K562 (cell line): ENCODE measurements around the gene PYGM. TPM values are rescaled to one million over a fixed set of nuclear protein-coding genes. Genes with fewer than 3 reads are reported as not detected.

Experiments
- ATAC-seq: fragments of 200-7000 bp; cut with Tn5 transposase; 3 replicates; pipeline ENCODE4 v1.9.1; 2020; ENCODE audit warnings: moderate library complexity
- BruUV-seq: library from RNA; stranded (reverse); fragments of 400-500 nt; replicated peaks from 2 replicates; lab custom pipeline; 2021; lab: Mats Ljungman, UMichigan
- CTCF ChIA-PET: fragments of 300-600 bp; formaldehyde crosslinking; extraction: SDS; loops from one replicate; lab custom pipeline; 2021; ENCODE audit warnings: low intra/inter-chr PET ratio; lab: Yijun Ruan, JAX
- POLR2A ChIA-PET: fragments of 300-600, 350-650 bp; sonication (Branson Sonifier 250); formaldehyde crosslinking; extraction: SDS; loops from one replicate; lab custom pipeline; 2021; ENCODE audit warnings: antibody characterized with exemption, inconsistent platforms; lab: Yijun Ruan, JAX
- DNase-seq, 4 experiments: peaks; one replicate each; pipeline versions ENCODE4 v3.0.0 to v3.0.0-alpha.2; 2011 to 2018; ENCODE audit warnings: low spot score in 3 of 4, mixed read lengths in 3 of 4; ENCODE audit errors: extremely low read depth in 1 of 4
- FAIRE-seq: peaks from 2 replicates; lab custom pipeline; 2011; peaks lifted over from hg19 to GRCh38; lab: Jason Lieb, UNC
- H2AFZ ChIP-seq: 2 replicates; pipeline ENCODE4 v1.6.0; 2011; ENCODE audit warnings: low read depth, low read length, control low read depth, inconsistent platforms
- H3K27ac ChIP-seq: fragments of 200-600 bp; 3 replicates; pipeline ENCODE4 v1.8.0; 2011; ENCODE audit warnings: low read depth, mild to moderate bottlenecking, control low read depth, inconsistent platforms, low read length, moderate library complexity, mixed read lengths; ENCODE audit errors: extremely low read depth
- H3K27me3 ChIP-seq, 2 experiments: fragments of 300-600 bp in 1 of 2; 2 replicates in 1 of 2; 3 replicates in 1 of 2; pipeline versions ENCODE4 v1.6.0 to v1.8.0; 2011; ENCODE audit warnings: inconsistent platforms in 2 of 2, low read length in 2 of 2, mild to moderate bottlenecking in 1 of 2, mixed read lengths in 1 of 2, moderate library complexity in 1 of 2; ENCODE audit not compliant: control insufficient read depth in 2 of 2, insufficient read depth in 2 of 2
- H3K36me3 ChIP-seq: fragments of 300-600 bp; 3 replicates; pipeline ENCODE4 v1.8.0; 2011; ENCODE audit warnings: mild to moderate bottlenecking, low read length, inconsistent platforms; ENCODE audit not compliant: control insufficient read depth, insufficient read depth
- H3K4me1 ChIP-seq, 2 experiments: fragments of 200-600 bp in 1 of 2; replicated peaks in 1 of 2; 2 replicates in 1 of 2; 3 replicates in 1 of 2; pipeline versions ENCODE4 v1.5.1 to v1.8.0; 2011; ENCODE audit warnings: inconsistent platforms in 2 of 2, low read length in 2 of 2, mild to moderate bottlenecking in 1 of 2, mixed read lengths in 1 of 2, moderate library complexity in 1 of 2; ENCODE audit not compliant: control insufficient read depth in 2 of 2, insufficient read depth in 2 of 2
- H3K4me2 ChIP-seq: 2 replicates; pipeline ENCODE4 v1.6.1; 2011; ENCODE audit warnings: low read length, control low read depth, inconsistent platforms, mixed read lengths; ENCODE audit not compliant: insufficient read depth
- H3K4me3 ChIP-seq: fragments of 200-600 bp; sonication (generic), shearing (Covaris generic); 2 replicates; pipeline ENCODE4 v1.5.1; 2016; ENCODE audit warnings: control low read depth, inconsistent platforms
- H3K79me2 ChIP-seq: fragments of 200-600 bp; 3 replicates; pipeline ENCODE4 v1.8.0; 2011; ENCODE audit warnings: low read length, inconsistent platforms; ENCODE audit not compliant: control insufficient read depth, insufficient read depth
- H3K9ac ChIP-seq, 2 experiments: 2 replicates each; pipeline versions ENCODE4 v1.6.0 to v1.6.1; 2011; ENCODE audit warnings: low read depth in 2 of 2, low read length in 2 of 2, control low read depth in 1 of 2, inconsistent platforms in 1 of 2, mild to moderate bottlenecking in 1 of 2, mixed read lengths in 1 of 2; ENCODE audit not compliant: insufficient read depth in 1 of 2
- H3K9me1 ChIP-seq: one replicate; pipeline ENCODE4 v1.6.0; 2011; ENCODE audit warnings: inconsistent platforms, mild to moderate bottlenecking, low read length, moderate library complexity; ENCODE audit not compliant: control insufficient read depth, insufficient read depth
- H3K9me3 ChIP-seq: replicated peaks from 2 replicates; pipeline ENCODE4 v1.5.1; 2011; ENCODE audit warnings: low read depth, low read length, inconsistent platforms; ENCODE audit not compliant: control insufficient read depth, insufficient read depth
- H4K20me1 ChIP-seq: replicated peaks from 2 replicates; pipeline ENCODE4 v1.6.1; 2011; ENCODE audit warnings: low read length, inconsistent platforms, mixed read lengths; ENCODE audit not compliant: control insufficient read depth, insufficient read depth
- HDAC3 ChIP-seq: fragments of 450-650 bp; IDR thresholded peaks from 2 replicates; pipeline ENCODE4 v1.6.1; 2018; ENCODE audit warnings: borderline replicate concordance, mild to moderate bottlenecking, moderate library complexity; ENCODE audit not compliant: partially characterized antibody
- MTA1 ChIP-seq: fragments of 450-650 bp; IDR thresholded peaks from 2 replicates; pipeline ENCODE4 v1.6.1; 2017; ENCODE audit warnings: borderline replicate concordance
- POLR2B ChIP-seq: fragments of 450-650 bp; IDR thresholded peaks from 2 replicates; pipeline ENCODE4 v1.6.1; 2018; ENCODE audit warnings: low read depth; ENCODE audit not compliant: partially characterized antibody
- ZNF507 ChIP-seq: conservative IDR thresholded peaks from 2 replicates; pipeline ENCODE4 v1.6.1; 2017; ENCODE audit warnings: missing genetic modification characterization, missing compliant biosample characterization
- ZNF561 ChIP-seq: fragments of 450-650 bp; formaldehyde crosslinking; conservative IDR thresholded peaks from 2 replicates; pipeline ENCODE4 v1.4.0; 2020; ENCODE audit warnings: mild to moderate bottlenecking, moderate library complexity
- WGBS: fragments of 100-300 bp; shearing (Covaris generic); methylation state at CpG from one replicate; pipeline ENCODE4 v1.1.6; 2016; ENCODE audit warnings: low coverage, mixed read lengths; ENCODE audit not compliant: insufficient coverage; ENCODE audit errors: missing lambda C conversion rate; 5-methylcytosine and 5-hydroxymethylcytosine counted together
- in situ Hi-C: fragments of 300-500 bp; cut with MboI; formaldehyde crosslinking; loops from 4 replicates; pipeline ENCODE4 v1.15.0; 2018; ENCODE audit warnings: inconsistent platforms, mixed read lengths
- intact Hi-C: fragments of 100-400 bp; cut with micrococcal nuclease; formaldehyde crosslinking; loops from 2 replicates; pipeline ENCODE4 v1.14.2; 2022
- polyA plus RNA-seq, 8 experiments: library from polyadenylated mRNA; depleted of rRNA in 4 of 8; stranded (reverse) in 5 of 8; unstranded in 3 of 8; fragments of >200 nt; fragmentation: Nextera tagmentation in 2 of 8; fragmentation: Illumina TruSeq in 1 of 8; extraction: Ambion mirVana in 2 of 8; extraction: Trizol in 1 of 8; gene quantifications; 2 replicates each; pipeline versions ENCODE4 v1.2.1 to v1.2.3, GENCODE V29; 2011 to 2014; ENCODE audit warnings: inconsistent platforms in 1 of 8, missing spikeins in 1 of 8
- total RNA-seq, 7 experiments: library from RNA; depleted of rRNA in 6 of 7; stranded (reverse); fragments of >200 nt in 6 of 7; fragmentation: Illumina TruSeq in 2 of 7; extraction: Trizol in 2 of 7; gene quantifications; 2 replicates each; pipeline versions ENCODE4 v1.2.1 to v1.2.3, GENCODE V29; 2011 to 2021; ENCODE audit warnings: low replicate concordance in 1 of 7
- TF ChIP-seq, protein P1 (sequence below): fragments of 450-650 bp; IDR thresholded peaks from 2 replicates; pipeline ENCODE4 v1.6.1; 2016
- TF ChIP-seq, protein P2 (sequence below): fragments of 450-650 bp; formaldehyde crosslinking; IDR thresholded peaks from 2 replicates; pipeline ENCODE4 v1.4.0; 2020; ENCODE audit warnings: mild to moderate bottlenecking, moderate library complexity

The PYGM gene
- total and polyA plus RNA-seq, 9 of the 15 experiments (the other 6 are each of a cell fraction or from before 2014, with no cell fraction given), result 0.07 to 1.5 (median 0.68) TPM

DNA sequence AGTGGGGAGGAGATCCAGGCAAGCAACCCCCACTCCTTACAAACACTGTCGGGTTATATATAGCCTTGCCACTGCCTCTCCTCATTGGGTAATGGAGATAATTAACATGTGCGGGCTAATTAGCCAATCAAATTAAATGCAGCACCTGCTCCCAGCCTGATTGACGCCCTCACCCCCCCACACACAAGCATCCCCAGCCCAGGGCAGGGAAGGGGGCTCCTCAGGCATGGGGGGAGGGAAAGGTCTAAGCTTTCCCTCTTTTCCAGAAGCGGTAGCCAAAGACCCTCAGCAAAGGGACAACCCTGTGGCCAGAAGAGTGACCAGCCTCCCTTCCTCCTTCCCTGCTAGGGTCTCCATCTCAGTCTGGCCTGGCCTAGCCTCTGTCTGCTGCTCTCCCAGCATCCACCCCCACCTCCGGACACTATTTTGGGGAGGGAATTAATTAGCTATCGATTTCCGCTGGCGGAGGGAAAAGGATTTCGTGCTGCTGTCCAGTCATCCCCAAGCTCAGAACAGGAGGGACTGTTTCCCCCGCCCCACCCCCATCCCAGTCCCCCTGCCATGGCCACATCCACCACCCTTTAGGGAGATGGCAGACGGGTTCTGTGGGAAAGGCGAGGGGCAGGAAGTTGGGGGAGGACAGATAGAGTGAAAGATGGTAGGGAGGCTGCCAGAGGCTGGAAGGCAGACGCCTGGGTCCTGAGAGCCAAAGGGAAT lies 43.9 kb downstream of the PYGM start:
- intact Hi-C loops, result no loop called here
- TF ChIP-seq POLR2B, result no peak
- TF ChIP-seq ZNF507 (tag), result no peak
- no peak for TF ChIP-seq ZNF561 (CRISPR knock-in tag)
- TF ChIP-seq HDAC3, result no peak
- no peak for TF ChIP-seq MTA1
- TF ChIP-seq, protein P1, sequence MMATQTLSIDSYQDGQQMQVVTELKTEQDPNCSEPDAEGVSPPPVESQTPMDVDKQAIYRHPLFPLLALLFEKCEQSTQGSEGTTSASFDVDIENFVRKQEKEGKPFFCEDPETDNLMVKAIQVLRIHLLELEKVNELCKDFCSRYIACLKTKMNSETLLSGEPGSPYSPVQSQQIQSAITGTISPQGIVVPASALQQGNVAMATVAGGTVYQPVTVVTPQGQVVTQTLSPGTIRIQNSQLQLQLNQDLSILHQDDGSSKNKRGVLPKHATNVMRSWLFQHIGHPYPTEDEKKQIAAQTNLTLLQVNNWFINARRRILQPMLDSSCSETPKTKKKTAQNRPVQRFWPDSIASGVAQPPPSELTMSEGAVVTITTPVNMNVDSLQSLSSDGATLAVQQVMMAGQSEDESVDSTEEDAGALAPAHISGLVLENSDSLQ, result 0 out of 2 replicates have a peak, but pooled peaks have one; percentile 21
- TF ChIP-seq, protein P2, sequence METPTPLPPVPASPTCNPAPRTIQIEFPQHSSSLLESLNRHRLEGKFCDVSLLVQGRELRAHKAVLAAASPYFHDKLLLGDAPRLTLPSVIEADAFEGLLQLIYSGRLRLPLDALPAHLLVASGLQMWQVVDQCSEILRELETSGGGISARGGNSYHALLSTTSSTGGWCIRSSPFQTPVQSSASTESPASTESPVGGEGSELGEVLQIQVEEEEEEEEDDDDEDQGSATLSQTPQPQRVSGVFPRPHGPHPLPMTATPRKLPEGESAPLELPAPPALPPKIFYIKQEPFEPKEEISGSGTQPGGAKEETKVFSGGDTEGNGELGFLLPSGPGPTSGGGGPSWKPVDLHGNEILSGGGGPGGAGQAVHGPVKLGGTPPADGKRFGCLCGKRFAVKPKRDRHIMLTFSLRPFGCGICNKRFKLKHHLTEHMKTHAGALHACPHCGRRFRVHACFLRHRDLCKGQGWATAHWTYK (CRISPR knock-in tag), result no peak

More for the DNA sequence above, 43.9 kb downstream of the PYGM start:
- no peak overlapping the region for H3K4me2 ChIP-seq
- peaks cover 37 to 71% of the 10 kb centered on the region in 2 experiments for H3K27me3 ChIP-seq
- H3K4me1 ChIP-seq, result peaks cover 4 to 42% of the 10 kb centered on the region in 2 experiments
- no peak overlapping the region for H3K27ac ChIP-seq
- H2AFZ ChIP-seq, result no peak overlapping the region
- no peak overlapping the region for H3K9ac ChIP-seq
- no peak overlapping the region for H3K4me3 ChIP-seq
- BruUV-seq, result no TSS peak
- H3K9me3 ChIP-seq, result no peaks in the 10 kb centered on the region; the same call in 1 of the 2 replicates
- WGBS, result under 1% methylated on average over 11 of the region's 13 CpGs
- H3K79me2 ChIP-seq, result no peaks in the 10 kb centered on the region
- H3K9me1 ChIP-seq, result no peaks in the 10 kb centered on the region
- FAIRE-seq (no peak), DNase-seq (no peak), ATAC-seq (no peak)
- ChIA-PET POLR2A (interaction anchor here (1.3 to 1.5 kb wide), 3 partner anchors 12 to 20 kb away, joined by 3 to 4 read pairs (median 4); no protein-coding TSS in a partner anchor), CTCF (no interaction called here)
- H3K36me3 ChIP-seq, result no peaks in the 10 kb centered on the region
- peaks cover 29% of the 10 kb centered on the region for H4K20me1 ChIP-seq
- in situ Hi-C loops, result no loop called here
